ENCODE measurements around the gene NRF1.

GRCh38 chr7:129605960-129606614 is 5.4 kb upstream of the NRF1 start:
- TF ChIP-seq POLR2A (IDR thresholded peaks at IDR 0.05) (no peak), CTCF (IDR thresholded peaks at IDR 0.05 in 8 of 11, conservative IDR thresholded peaks at IDR 0.05 in 3 of 11) (no peak), POLR2AphosphoS5 (IDR thresholded peaks at IDR 0.05) (no peak)
